ENCODE data around the gene AURKA.

Gene AURKA

DNA sequence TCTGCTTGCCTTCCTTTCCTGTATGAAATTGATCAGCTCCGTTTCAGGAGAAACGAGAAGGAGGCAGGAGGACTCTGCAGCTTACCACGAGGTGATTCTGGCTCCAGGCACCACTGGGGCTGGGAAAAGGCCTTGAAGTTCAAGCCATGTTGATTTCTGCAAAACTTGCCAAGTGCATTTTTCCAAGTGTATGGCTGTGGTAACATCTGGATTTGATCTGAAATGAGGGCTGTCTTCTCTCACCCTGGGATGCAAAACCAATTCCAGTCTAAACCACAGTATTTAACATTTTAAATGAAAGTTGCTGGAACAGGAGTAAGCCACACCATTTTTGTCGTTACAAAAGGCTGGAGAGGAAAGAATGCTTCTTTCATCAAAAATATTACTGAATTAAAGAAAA is 69.3 kb downstream of the AURKA start:
- ATAC-seq (ENCODE audit: insufficient read depth, low read depth) = no peak

More for the DNA sequence above, 69.3 kb downstream of the AURKA start:
- H3K4me3 ChIP-seq (ENCODE audit: low read depth in 1 of 2, low read length in 2 of 2) = no peak overlapping the region
- peaks cover 2% of the 10 kb centered on the region for H3K27me3 ChIP-seq (ENCODE audit: insufficient read depth, low read length, poor library complexity)
- H3K27ac ChIP-seq (ENCODE audit: low read length) = no peak overlapping the region
- H3K9me3 ChIP-seq (ENCODE audit: insufficient read depth, low read length, severe bottlenecking) = no peaks in the 10 kb centered on the region
- H3K4me2 ChIP-seq (ENCODE audit: insufficient read depth, low read length) = no peak overlapping the region
- TF ChIP-seq EZH2 (IDR thresholded peaks at IDR 0.05; ENCODE audit: borderline replicate concordance, low read depth, low read length, severe bottlenecking) (no peak), CTCF (IDR thresholded peaks at IDR 0.05; ENCODE audit: borderline replicate concordance, extremely low read depth, low read length, poor library complexity, severe bottlenecking) (no peak)
- H3K79me2 ChIP-seq (ENCODE audit: insufficient read depth, low read length) = no peaks in the 10 kb centered on the region
- no peak for DNase-seq
- H3K36me3 ChIP-seq (ENCODE audit: insufficient read depth, low read length) = no peaks in the 10 kb centered on the region
- no peak overlapping the region for H2AFZ ChIP-seq (ENCODE audit: low read depth, low read length)
- H4K20me1 ChIP-seq (ENCODE audit: insufficient read depth, low read length) = no peaks in the 10 kb centered on the region
- H3K4me1 ChIP-seq (ENCODE audit: insufficient read depth, low read length) = no peaks in the 10 kb centered on the region
- no peak overlapping the region for H3K9ac ChIP-seq (ENCODE audit: low read depth, low read length)

All from DND-41 (cell line).